K562 (cell line): ENCODE measurements around the gene BICD1. TPM values are rescaled to one million over a fixed set of nuclear protein-coding genes. Genes with fewer than 3 reads are reported as not detected.

Source experiments
- ATAC-seq: fragments of 200-7000 bp; cut with Tn5 transposase; 3 replicates; pipeline ENCODE4 v1.9.1; 2020; ENCODE audit warnings: moderate library complexity
- BruUV-seq: library from RNA; stranded (reverse); fragments of 400-500 nt; replicated peaks from 2 replicates; lab custom pipeline; 2021; lab: Mats Ljungman, UMichigan
- CTCF ChIA-PET: fragments of 300-600 bp; formaldehyde crosslinking; extraction: SDS; loops from one replicate; lab custom pipeline; 2021; ENCODE audit warnings: low intra/inter-chr PET ratio; lab: Yijun Ruan, JAX
- POLR2A ChIA-PET: fragments of 300-600, 350-650 bp; sonication (Branson Sonifier 250); formaldehyde crosslinking; extraction: SDS; loops from one replicate; lab custom pipeline; 2021; ENCODE audit warnings: antibody characterized with exemption, inconsistent platforms; lab: Yijun Ruan, JAX
- DNase-seq, 4 experiments: peaks; one replicate each; pipeline versions ENCODE4 v3.0.0 to v3.0.0-alpha.2; 2011 to 2018; ENCODE audit warnings: low spot score in 3 of 4, mixed read lengths in 3 of 4; ENCODE audit errors: extremely low read depth in 1 of 4
- FAIRE-seq: peaks from 2 replicates; lab custom pipeline; 2011; peaks lifted over from hg19 to GRCh38; lab: Jason Lieb, UNC
- H2AFZ ChIP-seq: 2 replicates; pipeline ENCODE4 v1.6.0; 2011; ENCODE audit warnings: low read depth, low read length, control low read depth, inconsistent platforms
- H3K27ac ChIP-seq: fragments of 200-600 bp; 3 replicates; pipeline ENCODE4 v1.8.0; 2011; ENCODE audit warnings: low read depth, mild to moderate bottlenecking, control low read depth, inconsistent platforms, low read length, moderate library complexity, mixed read lengths; ENCODE audit errors: extremely low read depth
- H3K27me3 ChIP-seq, 2 experiments: fragments of 300-600 bp in 1 of 2; 2 replicates in 1 of 2; 3 replicates in 1 of 2; pipeline versions ENCODE4 v1.6.0 to v1.8.0; 2011; ENCODE audit warnings: inconsistent platforms in 2 of 2, low read length in 2 of 2, mild to moderate bottlenecking in 1 of 2, mixed read lengths in 1 of 2, moderate library complexity in 1 of 2; ENCODE audit not compliant: control insufficient read depth in 2 of 2, insufficient read depth in 2 of 2
- H3K36me3 ChIP-seq: fragments of 300-600 bp; 3 replicates; pipeline ENCODE4 v1.8.0; 2011; ENCODE audit warnings: mild to moderate bottlenecking, low read length, inconsistent platforms; ENCODE audit not compliant: control insufficient read depth, insufficient read depth
- H3K4me1 ChIP-seq, 2 experiments: fragments of 200-600 bp in 1 of 2; replicated peaks in 1 of 2; 2 replicates in 1 of 2; 3 replicates in 1 of 2; pipeline versions ENCODE4 v1.5.1 to v1.8.0; 2011; ENCODE audit warnings: inconsistent platforms in 2 of 2, low read length in 2 of 2, mild to moderate bottlenecking in 1 of 2, mixed read lengths in 1 of 2, moderate library complexity in 1 of 2; ENCODE audit not compliant: control insufficient read depth in 2 of 2, insufficient read depth in 2 of 2
- H3K4me2 ChIP-seq: 2 replicates; pipeline ENCODE4 v1.6.1; 2011; ENCODE audit warnings: low read length, control low read depth, inconsistent platforms, mixed read lengths; ENCODE audit not compliant: insufficient read depth
- H3K4me3 ChIP-seq: fragments of 200-600 bp; sonication (generic), shearing (Covaris generic); 2 replicates; pipeline ENCODE4 v1.5.1; 2016; ENCODE audit warnings: control low read depth, inconsistent platforms
- H3K79me2 ChIP-seq: fragments of 200-600 bp; 3 replicates; pipeline ENCODE4 v1.8.0; 2011; ENCODE audit warnings: low read length, inconsistent platforms; ENCODE audit not compliant: control insufficient read depth, insufficient read depth
- H3K9ac ChIP-seq, 2 experiments: 2 replicates each; pipeline versions ENCODE4 v1.6.0 to v1.6.1; 2011; ENCODE audit warnings: low read depth in 2 of 2, low read length in 2 of 2, control low read depth in 1 of 2, inconsistent platforms in 1 of 2, mild to moderate bottlenecking in 1 of 2, mixed read lengths in 1 of 2; ENCODE audit not compliant: insufficient read depth in 1 of 2
- H3K9me1 ChIP-seq: one replicate; pipeline ENCODE4 v1.6.0; 2011; ENCODE audit warnings: inconsistent platforms, mild to moderate bottlenecking, low read length, moderate library complexity; ENCODE audit not compliant: control insufficient read depth, insufficient read depth
- H3K9me3 ChIP-seq: replicated peaks from 2 replicates; pipeline ENCODE4 v1.5.1; 2011; ENCODE audit warnings: low read depth, low read length, inconsistent platforms; ENCODE audit not compliant: control insufficient read depth, insufficient read depth
- H4K20me1 ChIP-seq: replicated peaks from 2 replicates; pipeline ENCODE4 v1.6.1; 2011; ENCODE audit warnings: low read length, inconsistent platforms, mixed read lengths; ENCODE audit not compliant: control insufficient read depth, insufficient read depth
- KLF6 ChIP-seq: fragments of 250-450 bp; sonication (Bioruptor Pico); IDR thresholded peaks from 2 replicates; pipeline ENCODE4 v1.4.0; 2020; ENCODE audit warnings: mild to moderate bottlenecking, moderate library complexity, borderline replicate concordance
- MEF2D ChIP-seq: conservative IDR thresholded peaks from 2 replicates; pipeline ENCODE4 v1.6.1; 2016; ENCODE audit warnings: low read depth, missing genetic modification characterization, missing compliant biosample characterization
- RCOR1 ChIP-seq, 2 experiments: IDR thresholded peaks; 2 replicates each; pipeline ENCODE4 v1.6.1; 2012; ENCODE audit warnings: low read depth in 2 of 2, low read length in 2 of 2, borderline replicate concordance in 1 of 2, improper control_type of control experiment in 1 of 2
- TSC22D4 ChIP-seq: fragments of 450-650 bp; IDR thresholded peaks from 2 replicates; pipeline ENCODE4 v1.6.1; 2016; ENCODE audit warnings: missing genetic modification characterization, missing biosample characterization, control low read depth
- XRCC3 ChIP-seq: fragments of 450-650 bp; IDR thresholded peaks from 2 replicates; pipeline ENCODE4 v1.6.1; 2017; ENCODE audit warnings: mild to moderate bottlenecking, moderate library complexity
- ZFP36 ChIP-seq: fragments of 150-350 bp; IDR thresholded peaks from 2 replicates; pipeline ENCODE4 v1.6.1; 2018; ENCODE audit warnings: low read length, low read depth; ENCODE audit not compliant: partially characterized antibody
- ZNF184 ChIP-seq: sonication (generic); formaldehyde crosslinking; IDR thresholded peaks from 2 replicates; pipeline ENCODE4 v1.5.0; 2020; ENCODE audit warnings: missing genetic modification reagents
- ZNF584 ChIP-seq: fragments of 200-800 bp; sonication (Bioruptor generic); IDR thresholded peaks from 2 replicates; pipeline ENCODE4 v1.6.1; 2016; ENCODE audit warnings: low read depth, mild to moderate bottlenecking, missing genetic modification characterization, missing compliant biosample characterization
- WGBS: fragments of 100-300 bp; shearing (Covaris generic); methylation state at CpG from one replicate; pipeline ENCODE4 v1.1.6; 2016; ENCODE audit warnings: low coverage, mixed read lengths; ENCODE audit not compliant: insufficient coverage; ENCODE audit errors: missing lambda C conversion rate; 5-methylcytosine and 5-hydroxymethylcytosine counted together
- in situ Hi-C: fragments of 300-500 bp; cut with MboI; formaldehyde crosslinking; loops from 4 replicates; pipeline ENCODE4 v1.15.0; 2018; ENCODE audit warnings: inconsistent platforms, mixed read lengths
- intact Hi-C: fragments of 100-400 bp; cut with micrococcal nuclease; formaldehyde crosslinking; loops from 2 replicates; pipeline ENCODE4 v1.14.2; 2022
- polyA plus RNA-seq, 8 experiments: library from polyadenylated mRNA; depleted of rRNA in 4 of 8; stranded (reverse) in 5 of 8; unstranded in 3 of 8; fragments of >200 nt; fragmentation: Nextera tagmentation in 2 of 8; fragmentation: Illumina TruSeq in 1 of 8; extraction: Ambion mirVana in 2 of 8; extraction: Trizol in 1 of 8; gene quantifications; 2 replicates each; pipeline versions ENCODE4 v1.2.1 to v1.2.3, GENCODE V29; 2011 to 2014; ENCODE audit warnings: inconsistent platforms in 1 of 8, missing spikeins in 1 of 8
- total RNA-seq, 7 experiments: library from RNA; depleted of rRNA in 6 of 7; stranded (reverse); fragments of >200 nt in 6 of 7; fragmentation: Illumina TruSeq in 2 of 7; extraction: Trizol in 2 of 7; gene quantifications; 2 replicates each; pipeline versions ENCODE4 v1.2.1 to v1.2.3, GENCODE V29; 2011 to 2021; ENCODE audit warnings: low replicate concordance in 1 of 7
- TF ChIP-seq, protein P1 (sequence below): fragments of 450-650 bp; IDR thresholded peaks from 2 replicates; pipeline ENCODE4 v1.6.1; 2017; ENCODE audit warnings: antibody characterized with exemption
- TF ChIP-seq, protein P2 (sequence below): sonication (generic); formaldehyde crosslinking; IDR thresholded peaks from 2 replicates; pipeline ENCODE4 v1.8.0; 2022; ENCODE audit warnings: mild to moderate bottlenecking, missing genetic modification reagents
- TF ChIP-seq, protein P3 (sequence below): fragments of 450-650 bp; formaldehyde crosslinking; IDR thresholded peaks from 2 replicates; pipeline ENCODE4 v1.4.0; 2022; ENCODE audit warnings: missing genetic modification characterization
- TF ChIP-seq, protein P4 (sequence below): sonication (generic); formaldehyde crosslinking; IDR thresholded peaks from 2 replicates; pipeline ENCODE4 v1.9.0; 2022; ENCODE audit warnings: mild to moderate bottlenecking, missing genetic modification reagents
- TF ChIP-seq, protein P5 (sequence below): fragments of 250-450 bp; sonication (Bioruptor Pico); IDR thresholded peaks from 2 replicates; pipeline ENCODE4 v1.6.1; 2021; ENCODE audit warnings: mild to moderate bottlenecking
- TF ChIP-seq, protein P6 (sequence below): fragments of 200-800 bp; sonication (Bioruptor generic); IDR thresholded peaks from 2 replicates; pipeline ENCODE4 v1.6.1; 2017; ENCODE audit warnings: missing genetic modification characterization, missing compliant biosample characterization

Gene BICD1
- total and polyA plus RNA-seq, 9 of the 15 experiments (the other 6 are each of a cell fraction or from before 2014, with no cell fraction given): 3.5 to 21.1 (median 12.5) TPM

DNA sequence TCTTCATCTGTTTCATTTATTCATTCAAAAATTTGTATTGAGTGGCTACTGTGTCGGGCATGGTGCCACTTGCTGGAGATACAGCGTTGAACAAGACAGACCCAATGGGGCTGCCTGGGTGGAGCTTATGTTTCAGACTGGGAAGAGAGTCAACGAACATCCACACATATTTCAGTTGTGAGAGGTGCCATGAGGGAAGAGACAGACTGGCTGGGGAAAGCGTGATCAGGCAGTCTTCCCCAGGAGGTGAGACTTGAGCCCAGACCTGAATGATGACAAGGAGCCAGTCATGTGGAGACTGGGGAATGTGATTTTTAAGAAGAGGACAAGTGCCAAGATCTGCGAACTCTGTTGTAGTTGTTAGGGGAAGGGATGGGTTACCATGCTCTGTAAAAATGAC lies 12.2 kb downstream of the BICD1 start:
- H3K27ac ChIP-seq: no peak overlapping the region
- no TSS peak for BruUV-seq
- TF ChIP-seq, protein P1, sequence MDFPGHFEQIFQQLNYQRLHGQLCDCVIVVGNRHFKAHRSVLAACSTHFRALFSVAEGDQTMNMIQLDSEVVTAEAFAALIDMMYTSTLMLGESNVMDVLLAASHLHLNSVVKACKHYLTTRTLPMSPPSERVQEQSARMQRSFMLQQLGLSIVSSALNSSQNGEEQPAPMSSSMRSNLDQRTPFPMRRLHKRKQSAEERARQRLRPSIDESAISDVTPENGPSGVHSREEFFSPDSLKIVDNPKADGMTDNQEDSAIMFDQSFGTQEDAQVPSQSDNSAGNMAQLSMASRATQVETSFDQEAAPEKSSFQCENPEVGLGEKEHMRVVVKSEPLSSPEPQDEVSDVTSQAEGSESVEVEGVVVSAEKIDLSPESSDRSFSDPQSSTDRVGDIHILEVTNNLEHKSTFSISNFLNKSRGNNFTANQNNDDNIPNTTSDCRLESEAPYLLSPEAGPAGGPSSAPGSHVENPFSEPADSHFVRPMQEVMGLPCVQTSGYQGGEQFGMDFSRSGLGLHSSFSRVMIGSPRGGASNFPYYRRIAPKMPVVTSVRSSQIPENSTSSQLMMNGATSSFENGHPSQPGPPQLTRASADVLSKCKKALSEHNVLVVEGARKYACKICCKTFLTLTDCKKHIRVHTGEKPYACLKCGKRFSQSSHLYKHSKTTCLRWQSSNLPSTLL: no peak
- no peak for TF ChIP-seq RCOR1 (IDR thresholded peaks at IDR 0.05; ENCODE audit: borderline replicate concordance in 1 of 2, low read depth in 2 of 2, low read length in 2 of 2)
- TF ChIP-seq, protein P2, sequence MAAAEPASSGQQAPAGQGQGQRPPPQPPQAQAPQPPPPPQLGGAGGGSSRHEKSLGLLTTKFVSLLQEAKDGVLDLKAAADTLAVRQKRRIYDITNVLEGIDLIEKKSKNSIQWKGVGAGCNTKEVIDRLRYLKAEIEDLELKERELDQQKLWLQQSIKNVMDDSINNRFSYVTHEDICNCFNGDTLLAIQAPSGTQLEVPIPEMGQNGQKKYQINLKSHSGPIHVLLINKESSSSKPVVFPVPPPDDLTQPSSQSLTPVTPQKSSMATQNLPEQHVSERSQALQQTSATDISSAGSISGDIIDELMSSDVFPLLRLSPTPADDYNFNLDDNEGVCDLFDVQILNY (CRISPR knock-in tag): no peak
- no peak for TF ChIP-seq ZFP36
- TF ChIP-seq, protein P3, sequence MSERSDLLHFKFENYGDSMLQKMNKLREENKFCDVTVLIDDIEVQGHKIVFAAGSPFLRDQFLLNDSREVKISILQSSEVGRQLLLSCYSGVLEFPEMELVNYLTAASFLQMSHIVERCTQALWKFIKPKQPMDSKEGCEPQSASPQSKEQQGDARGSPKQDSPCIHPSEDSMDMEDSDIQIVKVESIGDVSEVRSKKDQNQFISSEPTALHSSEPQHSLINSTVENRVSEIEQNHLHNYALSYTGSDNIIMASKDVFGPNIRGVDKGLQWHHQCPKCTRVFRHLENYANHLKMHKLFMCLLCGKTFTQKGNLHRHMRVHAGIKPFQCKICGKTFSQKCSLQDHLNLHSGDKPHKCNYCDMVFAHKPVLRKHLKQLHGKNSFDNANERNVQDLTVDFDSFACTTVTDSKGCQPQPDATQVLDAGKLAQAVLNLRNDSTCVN (CRISPR knock-in tag): no peak
- no peak for TF ChIP-seq MEF2D (tag)
- TF ChIP-seq, protein P4, sequence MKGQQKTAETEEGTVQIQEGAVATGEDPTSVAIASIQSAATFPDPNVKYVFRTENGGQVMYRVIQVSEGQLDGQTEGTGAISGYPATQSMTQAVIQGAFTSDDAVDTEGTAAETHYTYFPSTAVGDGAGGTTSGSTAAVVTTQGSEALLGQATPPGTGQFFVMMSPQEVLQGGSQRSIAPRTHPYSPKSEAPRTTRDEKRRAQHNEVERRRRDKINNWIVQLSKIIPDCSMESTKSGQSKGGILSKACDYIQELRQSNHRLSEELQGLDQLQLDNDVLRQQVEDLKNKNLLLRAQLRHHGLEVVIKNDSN: no peak
- no peak for TF ChIP-seq ZNF584 (CRISPR knock-in tag)
- TF ChIP-seq, protein P5, sequence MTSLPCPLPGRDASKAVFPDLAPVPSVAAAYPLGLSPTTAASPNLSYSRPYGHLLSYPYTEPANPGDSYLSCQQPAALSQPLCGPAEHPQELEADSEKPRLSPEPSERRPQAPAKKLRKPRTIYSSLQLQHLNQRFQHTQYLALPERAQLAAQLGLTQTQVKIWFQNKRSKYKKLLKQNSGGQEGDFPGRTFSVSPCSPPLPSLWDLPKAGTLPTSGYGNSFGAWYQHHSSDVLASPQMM (CRISPR knock-in tag): no peak
- no peak for TF ChIP-seq XRCC3
- TF ChIP-seq, protein P6, sequence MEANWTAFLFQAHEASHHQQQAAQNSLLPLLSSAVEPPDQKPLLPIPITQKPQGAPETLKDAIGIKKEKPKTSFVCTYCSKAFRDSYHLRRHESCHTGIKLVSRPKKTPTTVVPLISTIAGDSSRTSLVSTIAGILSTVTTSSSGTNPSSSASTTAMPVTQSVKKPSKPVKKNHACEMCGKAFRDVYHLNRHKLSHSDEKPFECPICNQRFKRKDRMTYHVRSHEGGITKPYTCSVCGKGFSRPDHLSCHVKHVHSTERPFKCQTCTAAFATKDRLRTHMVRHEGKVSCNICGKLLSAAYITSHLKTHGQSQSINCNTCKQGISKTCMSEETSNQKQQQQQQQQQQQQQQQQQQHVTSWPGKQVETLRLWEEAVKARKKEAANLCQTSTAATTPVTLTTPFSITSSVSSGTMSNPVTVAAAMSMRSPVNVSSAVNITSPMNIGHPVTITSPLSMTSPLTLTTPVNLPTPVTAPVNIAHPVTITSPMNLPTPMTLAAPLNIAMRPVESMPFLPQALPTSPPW (CRISPR knock-in tag): no peak
- no peak for TF ChIP-seq ZNF184 (CRISPR knock-in tag)
- TF ChIP-seq KLF6: no peak
- TF ChIP-seq TSC22D4 (tag): no peak

More for the DNA sequence above, 12.2 kb downstream of the BICD1 start:
- Histone ChIP-seq H3K9ac (no peak overlapping the region), H2AFZ (no peak overlapping the region), H3K79me2 (0 out of 3 replicates have a peak, but pooled peaks cover 2% of the 10 kb centered on the region), H3K4me1 (peaks cover 6% of the 10 kb centered on the region in 2 experiments; a peak in 4 of 5 replicates), H3K4me2 (no peak overlapping the region), H3K4me3 (no peak overlapping the region), H3K36me3 (no peaks in the 10 kb centered on the region), H3K9me3 (no peaks in the 10 kb centered on the region), H4K20me1 (no peaks in the 10 kb centered on the region), H3K9me1 (no peaks in the 10 kb centered on the region), H3K27me3 (no peaks in the 10 kb centered on the region)
- in situ Hi-C loops: no loop called here
- POLR2A ChIA-PET: no interaction called here
- no peak for FAIRE-seq
- CTCF ChIA-PET: no interaction called here
- WGBS: 72% methylated on average over 5 of the region's 5 CpGs
- intact Hi-C loops: no loop called here
- DNase-seq: no peak
- no peak for ATAC-seq
